ENCODE measurements around the gene CAMKMT. TPM values are rescaled to one million over a fixed set of nuclear protein-coding genes. Genes with fewer than 3 reads are reported as not detected.

Gene CAMKMT
- total RNA-seq, 4 donors from 2014 or later, result 9.8 to 33.0 (median 18.7) TPM

DNA sequence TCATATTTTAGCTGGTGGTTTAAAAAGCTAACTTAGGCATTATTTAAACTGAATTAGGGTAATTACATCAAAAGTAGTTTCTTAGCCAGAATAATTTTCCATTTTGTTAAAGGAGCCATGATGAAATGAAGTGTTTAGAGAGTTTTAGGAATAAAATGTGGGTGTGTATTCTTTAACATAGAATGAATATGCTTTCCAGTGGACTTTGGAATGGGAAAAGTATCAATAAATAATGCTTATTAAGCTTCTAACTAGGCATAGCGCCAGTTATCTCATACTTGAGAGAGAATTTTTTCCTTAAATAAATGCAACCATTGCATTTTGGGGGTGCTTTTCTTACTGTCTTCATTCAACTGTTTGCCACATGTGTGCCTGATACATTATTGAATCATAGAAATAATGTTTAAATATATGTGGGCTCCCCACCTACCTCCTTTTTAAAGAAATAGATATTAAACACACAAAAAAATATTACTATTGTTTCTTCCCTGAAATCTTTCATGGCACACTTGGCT, 90.4 kb downstream of the CAMKMT start:
- H3K4me3 ChIP-seq, result no peak overlapping the region

GRCh38 chr2:44453259-44453658, 91.5 kb downstream of the CAMKMT start:
- H3K9me3 ChIP-seq, result no peaks in the 10 kb centered on the region
- DNase-seq, result no peak
- no peaks in the 10 kb centered on the region for H3K27me3 ChIP-seq
- no peaks in the 10 kb centered on the region for H3K4me1 ChIP-seq
- no peaks in the 10 kb centered on the region for H3K36me3 ChIP-seq
- H3K27ac ChIP-seq, result no peak overlapping the region
- TF ChIP-seq CTCF (IDR thresholded peaks at IDR 0.05), result no peak
- no peak for TF ChIP-seq POLR2A (IDR thresholded peaks at IDR 0.05)
- no peak overlapping the region for H3K4me3 ChIP-seq

More for the DNA sequence above, 90.4 kb downstream of the CAMKMT start:
- no peaks in the 10 kb centered on the region for H3K9me3 ChIP-seq
- no peak for DNase-seq
- no peak overlapping the region for H3K27ac ChIP-seq
- no peak for TF ChIP-seq CTCF (IDR thresholded peaks at IDR 0.05)
- no peak for TF ChIP-seq POLR2A (IDR thresholded peaks at IDR 0.05)
- H3K4me1 ChIP-seq, result no peaks in the 10 kb centered on the region
- H3K36me3 ChIP-seq, result no peaks in the 10 kb centered on the region
- no peaks in the 10 kb centered on the region for H3K27me3 ChIP-seq

DNA sequence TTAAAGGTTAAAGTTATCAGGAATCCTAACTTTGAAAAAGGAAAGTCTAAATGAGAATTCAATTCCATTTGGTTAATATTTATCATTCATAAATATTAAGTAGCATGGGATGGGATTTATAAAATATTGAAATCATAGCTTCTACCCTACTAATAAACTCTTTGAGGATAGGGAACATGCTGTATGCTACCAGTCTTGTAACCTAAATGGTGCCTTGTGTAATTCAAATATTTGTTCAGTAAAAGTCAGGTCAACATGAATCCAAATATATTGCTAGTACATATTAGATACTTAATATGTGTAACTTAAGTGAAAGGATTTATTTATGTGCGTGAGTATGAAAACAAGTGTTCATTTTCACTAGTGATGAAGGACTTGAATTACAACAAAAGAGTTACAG, 94.1 kb downstream of the CAMKMT start:
- H3K4me1 ChIP-seq, result no peaks in the 10 kb centered on the region
- no peak for DNase-seq
- H3K27ac ChIP-seq, result no peak overlapping the region
- H3K9me3 ChIP-seq, result no peaks in the 10 kb centered on the region
- TF ChIP-seq POLR2A (IDR thresholded peaks at IDR 0.05) (no peak), CTCF (IDR thresholded peaks at IDR 0.05) (no peak)
- H3K4me3 ChIP-seq, result no peak overlapping the region
- no peaks in the 10 kb centered on the region for H3K36me3 ChIP-seq
- no peaks in the 10 kb centered on the region for H3K27me3 ChIP-seq

GRCh38 chr2:44456946-44457345, 95.2 kb downstream of the CAMKMT start:
- Histone ChIP-seq H3K36me3 (no peaks in the 10 kb centered on the region), H3K4me3 (no peak overlapping the region), H3K9me3 (no peaks in the 10 kb centered on the region), H3K27ac (no peak overlapping the region), H3K27me3 (no peaks in the 10 kb centered on the region), H3K4me1 (no peaks in the 10 kb centered on the region)
- no peak for TF ChIP-seq CTCF (IDR thresholded peaks at IDR 0.05)
- TF ChIP-seq POLR2A (IDR thresholded peaks at IDR 0.05), result no peak
- no peak for DNase-seq

GRCh38 chr2:44459739-44460138, 98.0 kb downstream of the CAMKMT start:
- H3K36me3 ChIP-seq, result no peaks in the 10 kb centered on the region
- no peak overlapping the region for H3K27ac ChIP-seq
- no peak for DNase-seq
- no peak overlapping the region for H3K4me3 ChIP-seq
- H3K27me3 ChIP-seq, result no peaks in the 10 kb centered on the region
- H3K9me3 ChIP-seq, result no peaks in the 10 kb centered on the region
- TF ChIP-seq POLR2A (IDR thresholded peaks at IDR 0.05), result no peak
- no peak for TF ChIP-seq CTCF (IDR thresholded peaks at IDR 0.05)
- H3K4me1 ChIP-seq, result no peaks in the 10 kb centered on the region

All from Peyer's patch (tissue), 4 donors.